WTC11 (cell line): ENCODE results near the gene CD160. TPM values are rescaled to one million over a fixed set of nuclear protein-coding genes. Genes with fewer than 3 reads are reported as not detected.

Source experiments
- ATAC-seq: fragments of 200-7000 bp; cut with Tn5 transposase; 2 replicates; pipeline ENCODE4 v1.10.0; 2021; ENCODE audit warnings: mild to moderate bottlenecking, moderate library complexity
- CTCF ChIA-PET: fragments of 300-600 bp; sonication (Branson Sonifier 250); formaldehyde crosslinking; loops from one replicate; lab custom pipeline; 2021; ENCODE audit warnings: antibody characterized with exemption; lab: Charles Lee
- POLR2A ChIA-PET: fragments of 350-600 bp; sonication (Branson Sonifier 250); formaldehyde crosslinking; loops from one replicate; lab custom pipeline; 2021; ENCODE audit warnings: antibody characterized with exemption; lab: Charles Lee
- DNase-seq: peaks from one replicate; pipeline ENCODE4 v3.0.0; 2021; ENCODE audit warnings: low spot score
- H3K27ac Mint-ChIP-seq: 2 replicates; pipeline ENCODE4 v1.8.0; 2021; ENCODE audit warnings: mixed read lengths
- H3K27me3 Mint-ChIP-seq: 2 replicates; pipeline ENCODE4 v1.8.0; 2021; ENCODE audit warnings: low read depth, mild to moderate bottlenecking, moderate library complexity, mixed read lengths
- H3K36me3 Mint-ChIP-seq: 2 replicates; pipeline ENCODE4 v1.8.0; 2021; ENCODE audit warnings: mixed read lengths
- H3K4me1 Mint-ChIP-seq: 2 replicates; pipeline ENCODE4 v1.8.0; 2022; ENCODE audit warnings: mixed read lengths
- H3K4me3 Mint-ChIP-seq: 2 replicates; pipeline ENCODE4 v1.8.0; 2021; ENCODE audit warnings: mild to moderate bottlenecking, moderate library complexity, mixed read lengths
- H3K9me3 Mint-ChIP-seq: 2 replicates; pipeline ENCODE4 v1.8.0; 2021; ENCODE audit warnings: mixed read lengths
- ATF1 ChIP-seq: sonication (generic); formaldehyde crosslinking; IDR thresholded peaks from 2 replicates; pipeline ENCODE4 v1.8.1; 2023; ENCODE audit warnings: mild to moderate bottlenecking, moderate library complexity, missing genetic modification reagents
- CBFB ChIP-seq: sonication (generic); formaldehyde crosslinking; IDR thresholded peaks from 2 replicates; pipeline ENCODE4 v1.8.1; 2022; ENCODE audit warnings: mild to moderate bottlenecking, low read depth, missing genetic modification reagents
- EMX1 ChIP-seq: fragments of 250-450 bp; sonication (Bioruptor Pico); IDR thresholded peaks from 2 replicates; pipeline ENCODE4 v1.8.0; 2021; ENCODE audit warnings: mild to moderate bottlenecking
- GRHL2 ChIP-seq: fragments of 250-450 bp; sonication (Bioruptor Pico); IDR thresholded peaks from 2 replicates; pipeline ENCODE4 v1.8.0; 2022; ENCODE audit warnings: mild to moderate bottlenecking, moderate library complexity; ENCODE audit not compliant: insufficient replicate concordance, severe bottlenecking
- HMGA2 ChIP-seq: fragments of 250-450 bp; sonication (Bioruptor Pico); IDR thresholded peaks from 2 replicates; pipeline ENCODE4 v1.4.0; 2021; ENCODE audit warnings: mild to moderate bottlenecking, moderate library complexity
- IRF2 ChIP-seq: sonication (generic); formaldehyde crosslinking; IDR thresholded peaks from 2 replicates; pipeline ENCODE4 v1.8.0; 2022; ENCODE audit warnings: low read depth, missing genetic modification reagents, borderline replicate concordance
- JAZF1 ChIP-seq: fragments of 250-450 bp; sonication (Bioruptor Pico); IDR thresholded peaks from 2 replicates; pipeline ENCODE4 v1.9.0; 2021; ENCODE audit warnings: moderate library complexity, mild to moderate bottlenecking, inconsistent platforms
- JUN ChIP-seq: sonication (generic); formaldehyde crosslinking; IDR thresholded peaks from 2 replicates; pipeline ENCODE4 v1.8.0; 2023; ENCODE audit warnings: mild to moderate bottlenecking, missing genetic modification reagents
- MXD4 ChIP-seq: fragments of 250-450 bp; sonication (Bioruptor Pico); IDR thresholded peaks from 2 replicates; pipeline ENCODE4 v1.8.0; 2021; ENCODE audit warnings: mild to moderate bottlenecking, moderate library complexity, borderline replicate concordance
- NFYB ChIP-seq: sonication (generic); formaldehyde crosslinking; conservative IDR thresholded peaks from 2 replicates; pipeline ENCODE4 v1.8.0; 2022; ENCODE audit warnings: low read depth, missing genetic modification reagents
- TEAD1 ChIP-seq: sonication (generic); formaldehyde crosslinking; IDR thresholded peaks from 2 replicates; pipeline ENCODE4 v1.8.0; 2022; ENCODE audit warnings: mild to moderate bottlenecking, missing genetic modification reagents
- TEAD4 ChIP-seq: sonication (generic); formaldehyde crosslinking; IDR thresholded peaks from 2 replicates; pipeline ENCODE4 v1.8.0; 2022; ENCODE audit warnings: mild to moderate bottlenecking, missing genetic modification reagents
- TP53 ChIP-seq: sonication (generic); formaldehyde crosslinking; IDR thresholded peaks from 2 replicates; pipeline ENCODE4 v1.8.1; 2023; ENCODE audit warnings: mild to moderate bottlenecking, missing genetic modification reagents
- ZNF121 ChIP-seq: sonication (generic); formaldehyde crosslinking; IDR thresholded peaks from 2 replicates; pipeline ENCODE4 v1.8.0; 2023; ENCODE audit warnings: missing genetic modification reagents
- ZNF317 ChIP-seq: sonication (generic); formaldehyde crosslinking; IDR thresholded peaks from 2 replicates; pipeline ENCODE4 v1.8.1; 2023; ENCODE audit warnings: low read depth, mild to moderate bottlenecking, moderate library complexity, missing genetic modification reagents, borderline replicate concordance
- ZNF416 ChIP-seq: fragments of 250-450 bp; sonication (Bioruptor Pico); IDR thresholded peaks from 2 replicates; pipeline ENCODE4 v1.9.0; 2021; ENCODE audit warnings: mild to moderate bottlenecking, inconsistent platforms
- ZNF423 ChIP-seq: fragments of 250-450 bp; sonication (Bioruptor Pico); IDR thresholded peaks from 2 replicates; pipeline ENCODE4 v2.1.2; 2022; ENCODE audit warnings: mild to moderate bottlenecking, moderate library complexity
- total RNA-seq: library from RNA; stranded (reverse); gene quantifications from 3 replicates; pipeline ENCODE4 v1.2.3, GENCODE V29; 2021
- TF ChIP-seq, protein P1 (sequence below): sonication (generic); formaldehyde crosslinking; IDR thresholded peaks from 2 replicates; pipeline ENCODE4 v1.8.1; 2022; ENCODE audit warnings: mild to moderate bottlenecking, missing genetic modification reagents, moderate library complexity, borderline replicate concordance
- TF ChIP-seq, protein P2 (sequence below): sonication (generic); formaldehyde crosslinking; IDR thresholded peaks from 2 replicates; pipeline ENCODE4 v1.8.1; 2023; ENCODE audit warnings: mild to moderate bottlenecking, missing genetic modification reagents, moderate library complexity
- TF ChIP-seq, protein P3 (sequence below): sonication (generic); formaldehyde crosslinking; IDR thresholded peaks from 2 replicates; pipeline ENCODE4 v1.8.1; 2023; ENCODE audit warnings: mild to moderate bottlenecking, missing genetic modification reagents, moderate library complexity
- TF ChIP-seq, protein P4 (sequence below): sonication (generic); formaldehyde crosslinking; IDR thresholded peaks from 2 replicates; pipeline ENCODE4 v1.8.0; 2023; ENCODE audit warnings: missing genetic modification reagents
- TF ChIP-seq, protein P5 (sequence below): fragments of 250-450 bp; sonication (Bioruptor Pico); IDR thresholded peaks from 2 replicates; pipeline ENCODE4 v2.1.2; 2022; ENCODE audit warnings: mild to moderate bottlenecking, moderate library complexity
- TF ChIP-seq, protein P6 (sequence below): sonication (generic); formaldehyde crosslinking; IDR thresholded peaks from 2 replicates; pipeline ENCODE4 v1.8.0; 2023; ENCODE audit warnings: missing genetic modification reagents, mild to moderate bottlenecking, borderline replicate concordance
- TF ChIP-seq, protein P7 (sequence below): fragments of 250-450 bp; sonication (Bioruptor Pico); IDR thresholded peaks from 2 replicates; pipeline ENCODE4 v1.8.0; 2021; ENCODE audit warnings: mild to moderate bottlenecking

CD160 gene
- total RNA-seq, 1 experiment from 2014 or later = not detected

DNA sequence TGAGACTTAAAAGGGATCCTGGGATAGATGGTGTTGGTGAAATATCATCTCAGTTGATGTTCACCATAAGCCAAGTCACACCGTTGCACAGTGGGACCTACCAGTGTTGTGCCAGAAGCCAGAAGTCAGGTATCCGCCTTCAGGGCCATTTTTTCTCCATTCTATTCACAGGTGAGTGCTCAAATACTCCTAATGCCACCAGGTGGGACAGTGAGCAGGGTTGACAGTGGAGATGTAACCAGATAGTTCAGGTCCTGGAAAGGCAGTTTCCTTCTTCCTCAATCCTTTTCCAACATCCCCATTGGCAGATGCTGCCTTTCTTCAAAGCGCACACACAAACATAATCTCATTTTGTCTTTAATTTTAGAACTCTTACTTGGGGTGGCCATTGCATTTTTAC, 11.6 kb downstream of the CD160 start:
- Mint-ChIP-seq H3K27me3 (no peaks in the 10 kb centered on the region), H3K27ac (no peak overlapping the region), H3K36me3 (no peaks in the 10 kb centered on the region), H3K4me3 (no peak overlapping the region), H3K9me3 (no peaks in the 10 kb centered on the region), H3K4me1 (peaks cover 18% of the 10 kb centered on the region)
- DNase-seq (no peak), ATAC-seq (peak; percentile 78)
- TF ChIP-seq TEAD1 (CRISPR knock-in tag) (no peak), TP53 (no peak), ZNF121 (CRISPR knock-in tag) (no peak), IRF2 (CRISPR knock-in tag) (no peak), CBFB (CRISPR knock-in tag) (no peak), TEAD4 (CRISPR knock-in tag) (no peak), JAZF1 (no peak), JUN (CRISPR knock-in tag) (no peak), ZNF423 (CRISPR knock-in tag) (no peak)
- TF ChIP-seq, protein P1, sequence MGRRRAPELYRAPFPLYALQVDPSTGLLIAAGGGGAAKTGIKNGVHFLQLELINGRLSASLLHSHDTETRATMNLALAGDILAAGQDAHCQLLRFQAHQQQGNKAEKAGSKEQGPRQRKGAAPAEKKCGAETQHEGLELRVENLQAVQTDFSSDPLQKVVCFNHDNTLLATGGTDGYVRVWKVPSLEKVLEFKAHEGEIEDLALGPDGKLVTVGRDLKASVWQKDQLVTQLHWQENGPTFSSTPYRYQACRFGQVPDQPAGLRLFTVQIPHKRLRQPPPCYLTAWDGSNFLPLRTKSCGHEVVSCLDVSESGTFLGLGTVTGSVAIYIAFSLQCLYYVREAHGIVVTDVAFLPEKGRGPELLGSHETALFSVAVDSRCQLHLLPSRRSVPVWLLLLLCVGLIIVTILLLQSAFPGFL (CRISPR knock-in tag) = no peak
- TF ChIP-seq, protein P2, sequence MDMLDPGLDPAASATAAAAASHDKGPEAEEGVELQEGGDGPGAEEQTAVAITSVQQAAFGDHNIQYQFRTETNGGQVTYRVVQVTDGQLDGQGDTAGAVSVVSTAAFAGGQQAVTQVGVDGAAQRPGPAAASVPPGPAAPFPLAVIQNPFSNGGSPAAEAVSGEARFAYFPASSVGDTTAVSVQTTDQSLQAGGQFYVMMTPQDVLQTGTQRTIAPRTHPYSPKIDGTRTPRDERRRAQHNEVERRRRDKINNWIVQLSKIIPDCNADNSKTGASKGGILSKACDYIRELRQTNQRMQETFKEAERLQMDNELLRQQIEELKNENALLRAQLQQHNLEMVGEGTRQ = no peak
- TF ChIP-seq, protein P3, sequence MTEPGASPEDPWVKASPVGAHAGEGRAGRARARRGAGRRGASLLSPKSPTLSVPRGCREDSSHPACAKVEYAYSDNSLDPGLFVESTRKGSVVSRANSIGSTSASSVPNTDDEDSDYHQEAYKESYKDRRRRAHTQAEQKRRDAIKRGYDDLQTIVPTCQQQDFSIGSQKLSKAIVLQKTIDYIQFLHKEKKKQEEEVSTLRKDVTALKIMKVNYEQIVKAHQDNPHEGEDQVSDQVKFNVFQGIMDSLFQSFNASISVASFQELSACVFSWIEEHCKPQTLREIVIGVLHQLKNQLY (CRISPR knock-in tag) = no peak
- ChIA-PET POLR2A (no interaction called here), CTCF (interaction anchor here (2.0 kb wide), 1 partner anchor 10 kb away, joined by 12 read pairs; no protein-coding TSS in a partner anchor)

DNA sequence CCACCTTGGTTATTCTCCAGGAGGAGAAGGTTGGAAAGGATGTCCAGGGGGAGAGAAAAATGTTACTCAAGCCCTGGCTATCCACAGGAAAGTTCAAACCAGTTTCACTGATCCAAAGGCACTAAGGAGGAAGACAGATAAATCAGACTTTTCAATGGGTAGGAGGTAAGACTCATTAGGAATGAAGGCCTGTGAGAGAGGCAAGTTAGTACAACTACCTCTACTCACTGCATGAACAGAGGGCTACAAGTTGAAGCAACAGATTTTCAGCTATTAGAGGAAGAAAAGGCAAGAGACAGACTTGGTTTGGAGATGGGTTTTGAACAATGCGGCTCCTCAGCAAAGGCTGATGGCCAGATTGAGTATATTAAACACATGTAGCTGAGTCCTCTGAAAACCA, 16.9 kb downstream of the CD160 start:
- no peaks in the 10 kb centered on the region for H3K36me3 Mint-ChIP-seq
- peaks cover 10% of the 10 kb centered on the region for H3K4me1 Mint-ChIP-seq
- H3K9me3 Mint-ChIP-seq = no peaks in the 10 kb centered on the region
- no peak for DNase-seq
- TF ChIP-seq EMX1 = no peak
- TF ChIP-seq HMGA2 (CRISPR knock-in tag) = no peak
- TF ChIP-seq, protein P4, sequence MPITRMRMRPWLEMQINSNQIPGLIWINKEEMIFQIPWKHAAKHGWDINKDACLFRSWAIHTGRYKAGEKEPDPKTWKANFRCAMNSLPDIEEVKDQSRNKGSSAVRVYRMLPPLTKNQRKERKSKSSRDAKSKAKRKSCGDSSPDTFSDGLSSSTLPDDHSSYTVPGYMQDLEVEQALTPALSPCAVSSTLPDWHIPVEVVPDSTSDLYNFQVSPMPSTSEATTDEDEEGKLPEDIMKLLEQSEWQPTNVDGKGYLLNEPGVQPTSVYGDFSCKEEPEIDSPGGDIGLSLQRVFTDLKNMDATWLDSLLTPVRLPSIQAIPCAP = no peak
- TF ChIP-seq ATF1 (CRISPR knock-in tag) = no peak
- no peak for TF ChIP-seq GRHL2 (CRISPR knock-in tag)
- no peak for TF ChIP-seq MXD4
- no peak for TF ChIP-seq ZNF317 (CRISPR knock-in tag)
- no peak for TF ChIP-seq ZNF416 (CRISPR knock-in tag)
- TF ChIP-seq, protein P5, sequence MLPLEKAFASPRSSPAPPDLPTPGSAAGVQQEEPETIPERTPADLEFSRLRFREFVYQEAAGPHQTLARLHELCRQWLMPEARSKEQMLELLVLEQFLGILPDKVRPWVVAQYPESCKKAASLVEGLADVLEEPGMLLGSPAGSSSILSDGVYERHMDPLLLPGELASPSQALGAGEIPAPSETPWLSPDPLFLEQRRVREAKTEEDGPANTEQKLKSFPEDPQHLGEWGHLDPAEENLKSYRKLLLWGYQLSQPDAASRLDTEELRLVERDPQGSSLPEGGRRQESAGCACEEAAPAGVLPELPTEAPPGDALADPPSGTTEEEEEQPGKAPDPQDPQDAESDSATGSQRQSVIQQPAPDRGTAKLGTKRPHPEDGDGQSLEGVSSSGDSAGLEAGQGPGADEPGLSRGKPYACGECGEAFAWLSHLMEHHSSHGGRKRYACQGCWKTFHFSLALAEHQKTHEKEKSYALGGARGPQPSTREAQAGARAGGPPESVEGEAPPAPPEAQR (CRISPR knock-in tag) = no peak
- TF ChIP-seq, protein P6, sequence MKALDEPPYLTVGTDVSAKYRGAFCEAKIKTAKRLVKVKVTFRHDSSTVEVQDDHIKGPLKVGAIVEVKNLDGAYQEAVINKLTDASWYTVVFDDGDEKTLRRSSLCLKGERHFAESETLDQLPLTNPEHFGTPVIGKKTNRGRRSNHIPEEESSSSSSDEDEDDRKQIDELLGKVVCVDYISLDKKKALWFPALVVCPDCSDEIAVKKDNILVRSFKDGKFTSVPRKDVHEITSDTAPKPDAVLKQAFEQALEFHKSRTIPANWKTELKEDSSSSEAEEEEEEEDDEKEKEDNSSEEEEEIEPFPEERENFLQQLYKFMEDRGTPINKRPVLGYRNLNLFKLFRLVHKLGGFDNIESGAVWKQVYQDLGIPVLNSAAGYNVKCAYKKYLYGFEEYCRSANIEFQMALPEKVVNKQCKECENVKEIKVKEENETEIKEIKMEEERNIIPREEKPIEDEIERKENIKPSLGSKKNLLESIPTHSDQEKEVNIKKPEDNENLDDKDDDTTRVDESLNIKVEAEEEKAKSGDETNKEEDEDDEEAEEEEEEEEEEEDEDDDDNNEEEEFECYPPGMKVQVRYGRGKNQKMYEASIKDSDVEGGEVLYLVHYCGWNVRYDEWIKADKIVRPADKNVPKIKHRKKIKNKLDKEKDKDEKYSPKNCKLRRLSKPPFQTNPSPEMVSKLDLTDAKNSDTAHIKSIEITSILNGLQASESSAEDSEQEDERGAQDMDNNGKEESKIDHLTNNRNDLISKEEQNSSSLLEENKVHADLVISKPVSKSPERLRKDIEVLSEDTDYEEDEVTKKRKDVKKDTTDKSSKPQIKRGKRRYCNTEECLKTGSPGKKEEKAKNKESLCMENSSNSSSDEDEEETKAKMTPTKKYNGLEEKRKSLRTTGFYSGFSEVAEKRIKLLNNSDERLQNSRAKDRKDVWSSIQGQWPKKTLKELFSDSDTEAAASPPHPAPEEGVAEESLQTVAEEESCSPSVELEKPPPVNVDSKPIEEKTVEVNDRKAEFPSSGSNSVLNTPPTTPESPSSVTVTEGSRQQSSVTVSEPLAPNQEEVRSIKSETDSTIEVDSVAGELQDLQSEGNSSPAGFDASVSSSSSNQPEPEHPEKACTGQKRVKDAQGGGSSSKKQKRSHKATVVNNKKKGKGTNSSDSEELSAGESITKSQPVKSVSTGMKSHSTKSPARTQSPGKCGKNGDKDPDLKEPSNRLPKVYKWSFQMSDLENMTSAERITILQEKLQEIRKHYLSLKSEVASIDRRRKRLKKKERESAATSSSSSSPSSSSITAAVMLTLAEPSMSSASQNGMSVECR (CRISPR knock-in tag) = no peak
- TF ChIP-seq, protein P7, sequence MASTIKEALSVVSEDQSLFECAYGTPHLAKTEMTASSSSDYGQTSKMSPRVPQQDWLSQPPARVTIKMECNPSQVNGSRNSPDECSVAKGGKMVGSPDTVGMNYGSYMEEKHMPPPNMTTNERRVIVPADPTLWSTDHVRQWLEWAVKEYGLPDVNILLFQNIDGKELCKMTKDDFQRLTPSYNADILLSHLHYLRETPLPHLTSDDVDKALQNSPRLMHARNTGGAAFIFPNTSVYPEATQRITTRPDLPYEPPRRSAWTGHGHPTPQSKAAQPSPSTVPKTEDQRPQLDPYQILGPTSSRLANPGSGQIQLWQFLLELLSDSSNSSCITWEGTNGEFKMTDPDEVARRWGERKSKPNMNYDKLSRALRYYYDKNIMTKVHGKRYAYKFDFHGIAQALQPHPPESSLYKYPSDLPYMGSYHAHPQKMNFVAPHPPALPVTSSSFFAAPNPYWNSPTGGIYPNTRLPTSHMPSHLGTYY (CRISPR knock-in tag) = no peak
- no peak for TF ChIP-seq NFYB (CRISPR knock-in tag)
- no peak overlapping the region for H3K27ac Mint-ChIP-seq
- H3K4me3 Mint-ChIP-seq = no peak overlapping the region
- ATAC-seq = no peak
- H3K27me3 Mint-ChIP-seq = no peaks in the 10 kb centered on the region
- ChIA-PET POLR2A (no interaction called here), CTCF (no interaction called here)
